HepG2 (cell line): ENCODE measurements around the gene SPTB. TPM values are rescaled to one million over a fixed set of nuclear protein-coding genes. Genes with fewer than 3 reads are reported as not detected.

Experiments used
- ATAC-seq: fragments of 200-7000 bp; cut with Tn5 transposase; 3 replicates; pipeline ENCODE4 v1.9.1; 2020; ENCODE audit warnings: mild to moderate bottlenecking, moderate library complexity
- BruUV-seq: library from RNA; stranded (reverse); fragments of 400-500 nt; replicated peaks from 2 replicates; lab custom pipeline; 2021; lab: Mats Ljungman, UMichigan
- CTCF ChIA-PET: fragments of 300-600 bp; formaldehyde crosslinking; extraction: SDS; loops from one replicate; lab custom pipeline; 2021; ENCODE audit warnings: low total read pairs, inconsistent platforms, low intra/inter-chr PET ratio; lab: Yijun Ruan, JAX
- POLR2A ChIA-PET: fragments of 350-600 bp; sonication (Branson Sonifier 250); formaldehyde crosslinking; loops from one replicate; lab custom pipeline; 2020; ENCODE audit warnings: antibody characterized with exemption, inconsistent platforms; lab: Yijun Ruan, JAX
- DNase-seq: peaks from one replicate; pipeline ENCODE4 v3.0.0-alpha.2; 2015; ENCODE audit warnings: low spot score
- FAIRE-seq: peaks from 3 replicates; lab custom pipeline; 2011; peaks lifted over from hg19 to GRCh38; lab: Jason Lieb, UNC
- H2AFZ ChIP-seq: one replicate; pipeline ENCODE4 v1.6.1; 2011; ENCODE audit warnings: low read length, inconsistent platforms
- H3K27ac ChIP-seq: fragments of 300-600 bp; 3 replicates; pipeline ENCODE4 v1.8.0; 2011; ENCODE audit warnings: mixed run types, mild to moderate bottlenecking, mixed read lengths, low read length, inconsistent platforms; ENCODE audit not compliant: insufficient read depth; ENCODE audit errors: extremely low read length
- H3K27me3 ChIP-seq, 2 experiments: fragments of 200-600 bp in 1 of 2; 2 replicates in 1 of 2; 3 replicates in 1 of 2; pipeline versions ENCODE4 v1.6.0 to v1.8.0; 2011; ENCODE audit warnings: low read length in 2 of 2, mild to moderate bottlenecking in 2 of 2, moderate library complexity in 2 of 2, inconsistent platforms in 1 of 2; ENCODE audit not compliant: insufficient read depth in 2 of 2, control insufficient read depth in 1 of 2
- H3K36me3 ChIP-seq, 2 experiments: fragments of 200-600 bp in 1 of 2; replicated peaks in 1 of 2; 2 replicates in 1 of 2; 3 replicates in 1 of 2; pipeline versions ENCODE4 v1.5.1 to v1.8.0; 2011; ENCODE audit warnings: low read length in 2 of 2, inconsistent platforms in 1 of 2; ENCODE audit not compliant: insufficient read depth in 2 of 2, control insufficient read depth in 1 of 2
- H3K4me1 ChIP-seq: 2 replicates; pipeline ENCODE4 v1.5.1; 2012; ENCODE audit warnings: low read length, inconsistent platforms; ENCODE audit not compliant: insufficient read depth
- H3K4me2 ChIP-seq: 2 replicates; pipeline ENCODE4 v1.6.0; 2011; ENCODE audit warnings: low read depth, low read length, inconsistent platforms
- H3K4me3 ChIP-seq, 3 experiments: fragments of 200-600 bp in 1 of 3; sonication (generic), shearing (Covaris generic) in 1 of 3; replicated peaks in 1 of 3; 2 replicates each; pipeline ENCODE4 v1.5.1; 2011 to 2016; ENCODE audit warnings: low read length in 3 of 3, inconsistent platforms in 2 of 3, low read depth in 2 of 3, mild to moderate bottlenecking in 2 of 3, control low read depth in 1 of 3, mixed read lengths in 1 of 3; ENCODE audit not compliant: insufficient read depth in 1 of 3
- H3K79me2 ChIP-seq: one replicate; pipeline ENCODE4 v1.6.1; 2011; ENCODE audit warnings: low read length, inconsistent platforms; ENCODE audit not compliant: insufficient read depth
- H3K9ac ChIP-seq: 2 replicates; pipeline ENCODE4 v1.6.0; 2011; ENCODE audit warnings: mild to moderate bottlenecking, low read depth, low read length, inconsistent platforms; ENCODE audit not compliant: insufficient read depth
- H3K9me3 ChIP-seq: 2 replicates; pipeline ENCODE4 v1.5.1; 2012; ENCODE audit warnings: mild to moderate bottlenecking, low read length
- H4K20me1 ChIP-seq: 2 replicates; pipeline ENCODE4 v1.6.0; 2011; ENCODE audit warnings: inconsistent platforms, mild to moderate bottlenecking, low read length, moderate library complexity; ENCODE audit not compliant: insufficient read depth
- BCL6 ChIP-seq: IDR thresholded peaks from 2 replicates; pipeline ENCODE4 v1.6.1; 2016; ENCODE audit warnings: missing genetic modification reagents, missing compliant biosample characterization
- NFKBIZ ChIP-seq: IDR thresholded peaks from 2 replicates; pipeline ENCODE4 v1.6.1; 2018; ENCODE audit warnings: missing genetic modification reagents, missing compliant biosample characterization
- PPARG ChIP-seq: conservative IDR thresholded peaks from 2 replicates; pipeline ENCODE4 v1.6.1; 2016; ENCODE audit warnings: missing biosample characterization, missing genetic modification reagents
- ZFP36 ChIP-seq: fragments of 150-350 bp; IDR thresholded peaks from 2 replicates; pipeline ENCODE4 v1.6.1; 2018; ENCODE audit warnings: borderline replicate concordance, low read length, low read depth; ENCODE audit not compliant: partially characterized antibody
- ZNF530 ChIP-seq: sonication (generic); formaldehyde crosslinking; IDR thresholded peaks from 2 replicates; pipeline ENCODE4 v1.5.0; 2020; ENCODE audit warnings: low read depth, mild to moderate bottlenecking, missing genetic modification reagents
- WGBS: methylation state at CpG from one replicate; pipeline ENCODE4 v1.1.6; 2017; ENCODE audit warnings: low lambda C conversion rate; 5-methylcytosine and 5-hydroxymethylcytosine counted together
- in situ Hi-C: cut with HindIII; loops from 2 replicates; pipeline ENCODE4 v1.10.0; 2017; ENCODE audit warnings: low pct_unique_long_range_greater_than_20kb; ENCODE audit not compliant: extremely low pct_ligation_motif_present
- intact Hi-C: fragments of 100-400 bp; cut with micrococcal nuclease; formaldehyde crosslinking; loops from one replicate; pipeline ENCODE4 v1.10.0; 2022; ENCODE audit not compliant: unreplicated experiment
- microRNA-seq: library from miRNA; unstranded; fragments of <30 nt; microRNA quantifications from one replicate; pipeline ENCODE4, GENCODE V29; 2020
- polyA plus RNA-seq, 8 experiments: library from polyadenylated mRNA; depleted of rRNA in 3 of 8; stranded (reverse) in 7 of 8; unstranded in 1 of 8; fragments of >200 nt; fragmentation: Illumina TruSeq in 4 of 8; extraction: Trizol in 4 of 8; gene quantifications; 2 replicates each; pipeline versions ENCODE4 v1.2.1 to v1.2.3, GENCODE V29; 2011 to 2016; ENCODE audit warnings: low read depth in 4 of 8, missing spikeins in 1 of 8, mixed read lengths in 1 of 8; ENCODE audit not compliant: insufficient read depth in 1 of 8
- small RNA-seq, 3 experiments: library from RNA; depleted of rRNA; stranded (forward); fragments of <200 nt; gene quantifications; one replicate each; pipeline ENCODE3, GENCODE V24; 2012; ENCODE audit warnings: low read depth in 2 of 3, low replicate concordance in 1 of 3; ENCODE audit not compliant: insufficient read length in 3 of 3, insufficient read depth in 2 of 3
- total RNA-seq, 5 experiments: library from RNA; depleted of rRNA; stranded (reverse); fragments of >200 nt; fragmentation: Illumina TruSeq; extraction: Trizol; gene quantifications; 2 replicates each; pipeline ENCODE4 v1.2.3, GENCODE V29; 2016; ENCODE audit warnings: low read depth in 1 of 5
- TF ChIP-seq, protein P1 (sequence below): sonication (generic); formaldehyde crosslinking; IDR thresholded peaks from 2 replicates; pipeline ENCODE4 v1.5.0; 2020; ENCODE audit warnings: missing genetic modification reagents, mild to moderate bottlenecking, borderline replicate concordance

The SPTB gene
- total and polyA plus RNA-seq, 2 of the 13 experiments (the other 11 are each of a cell fraction or from before 2014, with no cell fraction given) = 0.01 to 0.02 TPM

GRCh38 chr14:64698903-64699302, 180.8 kb downstream of the SPTB start:
- no peaks in the 10 kb centered on the region for H3K79me2 ChIP-seq
- CTCF ChIA-PET = no interaction called here
- no peak for TF ChIP-seq ZNF530
- TF ChIP-seq BCL6 (CRISPR knock-in tag) = 0 out of 2 replicates have a peak, but pooled peaks have one; percentile 33
- no peak for TF ChIP-seq NFKBIZ (CRISPR knock-in tag)
- no peak for TF ChIP-seq ZFP36
- no peak for TF ChIP-seq PPARG (CRISPR knock-in tag)
- TF ChIP-seq, protein P1, sequence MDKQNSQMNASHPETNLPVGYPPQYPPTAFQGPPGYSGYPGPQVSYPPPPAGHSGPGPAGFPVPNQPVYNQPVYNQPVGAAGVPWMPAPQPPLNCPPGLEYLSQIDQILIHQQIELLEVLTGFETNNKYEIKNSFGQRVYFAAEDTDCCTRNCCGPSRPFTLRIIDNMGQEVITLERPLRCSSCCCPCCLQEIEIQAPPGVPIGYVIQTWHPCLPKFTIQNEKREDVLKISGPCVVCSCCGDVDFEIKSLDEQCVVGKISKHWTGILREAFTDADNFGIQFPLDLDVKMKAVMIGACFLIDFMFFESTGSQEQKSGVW (CRISPR knock-in tag) = no peak
- TF ChIP-seq, all 625 proteins: peak for 1
- in situ Hi-C loops (no loop called here), intact Hi-C loops (no loop called here)
- Histone ChIP-seq H4K20me1 (no peaks in the 10 kb centered on the region), H3K9me3 (no peaks in the 10 kb centered on the region), H3K4me2 (no peak overlapping the region), H3K9ac (no peak overlapping the region), H2AFZ (no peak overlapping the region), H3K4me1 (peaks cover 14% of the 10 kb centered on the region), H3K27ac (no peak overlapping the region), H3K27me3 (peaks cover 0 to 41% of the 10 kb centered on the region in 2 experiments; a peak in 4 of 5 replicates), H3K4me3 (no peak overlapping the region), H3K36me3 (no peaks in the 10 kb centered on the region)
- ATAC-seq (no peak), FAIRE-seq (no peak), DNase-seq (no peak)
- POLR2A ChIA-PET = no interaction called here
- BruUV-seq = no TSS peak
- 0% methylated on average over 6 of the region's 7 CpGs for WGBS

DNA sequence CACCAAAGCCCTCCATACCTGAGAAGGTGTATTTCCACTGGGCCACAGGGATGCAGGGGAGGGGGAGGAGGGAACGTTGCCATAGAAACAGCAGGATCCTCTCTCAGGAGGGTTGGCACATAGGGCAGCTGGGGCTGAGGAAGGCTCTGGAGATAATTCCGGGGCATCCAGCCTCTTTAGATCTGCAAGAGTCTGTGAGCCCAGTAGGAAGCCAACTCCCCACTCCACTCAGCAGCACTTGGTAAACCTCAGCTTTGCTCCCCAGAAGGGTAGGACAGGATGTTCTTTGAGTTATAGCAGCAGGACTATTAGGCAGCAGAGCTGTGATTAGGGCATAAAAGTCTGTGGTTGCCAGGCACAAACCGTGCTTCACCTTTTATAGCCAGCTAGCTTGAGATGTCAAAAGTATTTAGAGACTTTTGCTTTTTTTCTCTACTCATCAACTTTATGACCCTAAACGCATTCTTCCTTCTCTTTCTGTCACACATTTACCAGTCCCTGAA, 183.3 kb downstream of the SPTB start:
- no peak for DNase-seq
- TF ChIP-seq, protein P1 (CRISPR knock-in tag) = no peak
- 22% methylated on average over 4 of the region's 4 CpGs for WGBS
- CTCF ChIA-PET = no interaction called here
- Histone ChIP-seq H3K9ac (no peak overlapping the region), H3K36me3 (no peaks in the 10 kb centered on the region), H3K27ac (no peak overlapping the region), H3K79me2 (no peaks in the 10 kb centered on the region), H2AFZ (no peak overlapping the region), H3K4me3 (no peak overlapping the region), H4K20me1 (no peaks in the 10 kb centered on the region), H3K27me3 (peaks cover 3 to 23% of the 10 kb centered on the region in 2 experiments; a peak in 3 of 5 replicates), H3K9me3 (no peaks in the 10 kb centered on the region), H3K4me2 (no peak overlapping the region), H3K4me1 (no peaks in the 10 kb centered on the region)
- in situ Hi-C loops (no loop called here), intact Hi-C loops (no loop called here)
- no peak for ATAC-seq
- POLR2A ChIA-PET = no interaction called here
- BruUV-seq = no TSS peak
- no peak for FAIRE-seq

Small RNA genes within 50 kb of the gene (microRNA-seq; reads per million reads assigned to microRNA genes)
- not detected for gene MIR7855

Small RNA genes within 50 kb of the gene (small RNA-seq; reads per million reads assigned to genes)
- 0 reads per million in 3 experiments for gene RPPH1-2P

Other genes starting within 250 kb of the SPTB start
- gene PLEKHG3, start 175.5 kb downstream of the SPTB start, total RNA-seq (2016; rRNA removed; fragmentation: Illumina TruSeq; extraction: Trizol) = 9.5 and 9.8 TPM in 2 replicates
- 7.1 and 7.2 TPM in 2 replicates for gene PLEKHG3, start 175.5 kb downstream of the SPTB start, polyA plus RNA-seq (2011; rRNA removed)
- 72.1 and 74.4 TPM in 2 replicates for gene CHURC1, start 34.5 kb upstream of the SPTB start, total RNA-seq (2016; rRNA removed; fragmentation: Illumina TruSeq; extraction: Trizol)
- gene CHURC1, start 34.5 kb upstream of the SPTB start, polyA plus RNA-seq (2011; rRNA removed) = 35.8 and 41.1 TPM in 2 replicates
- 674 and 839 TPM in 2 replicates for gene GPX2, start 62.8 kb upstream of the SPTB start, total RNA-seq (2016; rRNA removed; fragmentation: Illumina TruSeq; extraction: Trizol)
- 417 and 526 TPM in 2 replicates for gene GPX2, start 62.8 kb upstream of the SPTB start, polyA plus RNA-seq (2011; rRNA removed)
- 17.2 and 18.5 TPM in 2 replicates for gene RAB15, start 92.4 kb upstream of the SPTB start, total RNA-seq (2016; rRNA removed; fragmentation: Illumina TruSeq; extraction: Trizol)
- 7.4 and 12.3 TPM in 2 replicates for gene RAB15, start 92.4 kb upstream of the SPTB start, polyA plus RNA-seq (2011; rRNA removed)
- 28.5 and 35.1 TPM in 2 replicates for gene FNTB, start 107.0 kb upstream of the SPTB start, total RNA-seq (2016; rRNA removed; fragmentation: Illumina TruSeq; extraction: Trizol)
- gene FNTB, start 107.0 kb upstream of the SPTB start, polyA plus RNA-seq (2011; rRNA removed) = 23.6 and 25.5 TPM in 2 replicates
- 28.5 and 29.4 TPM in 2 replicates for gene MAX, start 222.6 kb upstream of the SPTB start, total RNA-seq (2016; rRNA removed; fragmentation: Illumina TruSeq; extraction: Trizol)
- 29.3 and 30.7 TPM in 2 replicates for gene MAX, start 222.6 kb upstream of the SPTB start, polyA plus RNA-seq (2011; rRNA removed)